Stimulated activated CD8-positive, alpha-beta memory T cell treated with anti-CD3 and anti-CD28 coated beads, Interleukin-7, amount 100 ng/mL, for 48 hours (primary cell): Measurements from ENCODE around the gene KXD1.
A peak's percentile ranks its signal among the peaks of the same experiment; 100 is the strongest.
"Not testable (repeated sequence)": the region's sequence is repeated elsewhere in the genome, so short reads cannot be mapped to it uniquely, and the experiment has no call there.

Experiments used
- DNase-seq, 2 donors: peaks; one replicate each; pipeline ENCODE4 v3.0.0-alpha.2; 2020; ENCODE audit warnings: low read depth in 1 of 2; ENCODE audit errors: extremely low read depth in 1 of 2

KXD1 gene

GRCh38 chr19:18576383-18576782 lies 18.7 kb downstream of the KXD1 start:
- DNase-seq = no peak

- DNase-seq = no peak
Observed at GRCh38 chr19:18577365-18577914, 19.8 kb downstream of the KXD1 start.

GRCh38 chr19:18580311-18580710 lies 22.6 kb downstream of the KXD1 start:
- DNase-seq = no peak

GRCh38 chr19:18586306-18586705 lies 28.6 kb downstream of the KXD1 start:
- DNase-seq = no peak

- no peak for DNase-seq
Observed at GRCh38 chr19:18587561-18587960, 29.9 kb downstream of the KXD1 start.

GRCh38 chr19:18587962-18588610 lies 30.4 kb downstream of the KXD1 start:
- DNase-seq = no peak

- DNase-seq = peak; percentile 76 to 79
Observed at GRCh38 chr19:18588611-18589379, 31.1 kb downstream of the KXD1 start, which contains the start of gene REX1BD. Gene REX1BD, plus strand, starts transcription at chr19:18588798. Its CDS starts 4 bp downstream, at chr19:18588802.

GRCh38 chr19:18589380-18590272 lies 32.0 kb downstream of the KXD1 start:
- peak; percentile 40 to 53 for DNase-seq

- no peak for DNase-seq
Observed at GRCh38 chr19:18590273-18591272, 32.9 kb downstream of the KXD1 start.

- DNase-seq = no peak
Observed at GRCh38 chr19:18591735-18592385, 34.2 kb downstream of the KXD1 start.

GRCh38 chr19:18592732-18593131 lies 35.1 kb downstream of the KXD1 start:
- not testable (repeated sequence) for DNase-seq

GRCh38 chr19:18593367-18594095 lies 35.9 kb downstream of the KXD1 start:
- DNase-seq = no peak

- DNase-seq = peak; percentile 35 to 47
Observed at GRCh38 chr19:18594096-18594823, 36.6 kb downstream of the KXD1 start.

- no peak for DNase-seq
Observed at GRCh38 chr19:18594824-18595373, 37.2 kb downstream of the KXD1 start.

GRCh38 chr19:18595475-18595874 lies 37.8 kb downstream of the KXD1 start:
- DNase-seq = no peak

- DNase-seq = no peak
Observed at GRCh38 chr19:18596752-18597157, 39.1 kb downstream of the KXD1 start.

- DNase-seq = no peak
Observed at GRCh38 chr19:18597809-18598660, 40.4 kb downstream of the KXD1 start.
